Kidney (tissue), 14 donors: Measurements from ENCODE around the gene ALDH1A2. TPM values are rescaled to one million over a fixed set of nuclear protein-coding genes. Genes with fewer than 3 reads are reported as not detected.
"Not testable (repeated sequence)": the region's sequence is repeated elsewhere in the genome, so short reads cannot be mapped to it uniquely, and the experiment has no call there.

Experiments
- DNase-seq, 5 donors: peaks; one replicate each; pipeline ENCODE4 v3.0.0-alpha.2; 2013 to 2020
- FAIRE-seq: peaks from 2 replicates; lab custom pipeline; 2012; peaks lifted over from hg19 to GRCh38; lab: Jason Lieb, UNC
- H3K27ac ChIP-seq, 2 donors: one replicate each; pipeline ENCODE4 v1.7.0; 2013; ENCODE audit warnings: low read depth in 2 of 2, low read length in 2 of 2, inconsistent platforms in 1 of 2
- H3K27me3 ChIP-seq: one replicate; pipeline ENCODE4 v1.7.1; 2013; ENCODE audit warnings: low read length, inconsistent platforms; ENCODE audit not compliant: control insufficient read depth, insufficient read depth
- H3K36me3 ChIP-seq, 3 donors: one replicate each; pipeline versions ENCODE4 v1.7.0 to v1.7.1; 2013; ENCODE audit warnings: low read length in 3 of 3, control low read depth in 1 of 3, inconsistent platforms in 1 of 3; ENCODE audit not compliant: insufficient read depth in 3 of 3, control insufficient read depth in 2 of 3
- H3K4me1 ChIP-seq, 3 donors: one replicate each; pipeline versions ENCODE4 v1.7.0 to v1.7.1; 2013; ENCODE audit warnings: low read length in 3 of 3, inconsistent platforms in 1 of 3, low read depth in 1 of 3; ENCODE audit not compliant: control insufficient read depth in 2 of 3, insufficient read depth in 2 of 3
- H3K4me3 ChIP-seq, 3 donors: one replicate each; pipeline versions ENCODE4 v1.7.0 to v1.8.1; 2013; ENCODE audit warnings: low read length in 3 of 3, control low read depth in 1 of 3, inconsistent platforms in 1 of 3
- H3K9ac ChIP-seq, 3 donors: one replicate each; pipeline versions ENCODE4 v1.7.0 to v1.7.1; 2013; ENCODE audit warnings: low read length in 3 of 3, control low read depth in 1 of 3, inconsistent platforms in 1 of 3
- H3K9me3 ChIP-seq, 3 donors: one replicate each; pipeline versions ENCODE4 v1.7.0 to v1.7.1; 2013; ENCODE audit warnings: low read length in 3 of 3, control low read depth in 1 of 3, inconsistent platforms in 1 of 3; ENCODE audit not compliant: control insufficient read depth in 2 of 3, insufficient read depth in 1 of 3
- intact Hi-C: fragments of 100-400 bp; cut with DNase I; formaldehyde crosslinking; loops from one replicate; pipeline ENCODE4 v1.11.1; 2022
- polyA plus RNA-seq: library from polyadenylated mRNA; stranded (reverse); fragments of 350-450 nt; fragmentation: Illumina TruSeq; extraction: RNeasy Lipid Tissue Mini Kit (QIAGEN cat#74804); gene quantifications from one replicate; pipeline ENCODE4 v1.2.3, GENCODE V29; 2014; ENCODE audit warnings: low read depth, low replicate concordance; ENCODE audit not compliant: insufficient read depth
- total RNA-seq: library from RNA; stranded (reverse); fragmentation: NEBNext Ultra II Directional; extraction: Animal tissue kit (Norgen Biotek cat#: 25700); gene quantifications from one replicate; pipeline ENCODE4 v1.2.1, GENCODE V29; 2021
- TF ChIP-seq, protein P1 (sequence below): IDR thresholded peaks from 3 replicates; pipeline ENCODE4 v1.5.1; 2012; ENCODE audit warnings: mild to moderate bottlenecking, moderate library complexity, borderline replicate concordance; ENCODE audit not compliant: insufficient read depth; ENCODE audit errors: extremely low read depth
- donor health status: control.
- donor health status: control.
- donor health status: control.
- donor health status: control.
- donor health status: control.
- donor health status: DM: yes; HTN: yes; CAD: no.
- donor health status: Normal renal cell carcinoma (clear cell type).

Gene ALDH1A2
- total and polyA plus RNA-seq, 2 donors from 2014 or later = 24.4 to 113 TPM

DNA sequence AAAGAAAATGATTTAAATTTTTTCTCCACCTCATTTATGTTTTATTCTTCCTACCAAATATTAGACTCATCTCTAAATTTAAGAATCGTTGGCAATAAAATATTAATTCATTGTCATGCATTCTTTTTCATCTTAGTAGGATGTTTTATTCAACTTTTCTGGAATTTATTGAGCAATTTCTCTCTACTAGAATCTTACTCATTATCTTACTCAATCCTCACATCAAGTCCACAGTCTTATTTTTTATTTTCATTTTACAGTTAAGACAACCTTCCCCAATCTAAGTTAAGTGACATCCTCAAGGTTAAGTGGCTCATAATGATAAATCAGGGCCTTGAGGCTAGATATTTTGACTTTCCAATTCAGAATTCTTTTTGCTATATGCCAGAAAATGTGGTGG, 15.9 kb upstream of the ALDH1A2 start:
- intact Hi-C loops = no loop called here

DNA sequence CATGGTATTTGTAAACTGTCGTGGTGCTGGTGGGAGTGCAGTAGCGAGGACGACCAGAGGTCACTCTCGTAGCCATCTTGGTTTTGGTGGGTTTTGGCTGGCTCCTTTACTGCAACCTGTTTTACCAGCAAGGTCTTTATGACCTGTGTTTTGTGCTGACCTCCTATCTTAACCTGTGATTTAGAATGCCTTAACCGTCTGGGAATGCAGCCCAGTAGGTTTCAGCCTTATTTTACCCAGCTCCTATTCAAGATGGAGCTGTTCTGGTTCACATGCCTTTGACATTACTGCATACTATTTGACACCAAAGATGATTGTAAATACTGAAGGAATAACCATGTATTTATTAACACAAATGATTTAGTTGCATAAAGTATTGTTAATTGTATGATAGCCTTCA, 15.4 kb upstream of the ALDH1A2 start:
- H3K27me3 ChIP-seq, DNase-seq, H3K9ac ChIP-seq, H3K36me3 ChIP-seq, H3K9me3 ChIP-seq, H3K4me1 ChIP-seq, intact Hi-C loops, H3K4me3 ChIP-seq, H3K27ac ChIP-seq, FAIRE-seq: not testable (repeated sequence)

More for the DNA sequence above, 15.9 kb upstream of the ALDH1A2 start:
- TF ChIP-seq, protein P1, sequence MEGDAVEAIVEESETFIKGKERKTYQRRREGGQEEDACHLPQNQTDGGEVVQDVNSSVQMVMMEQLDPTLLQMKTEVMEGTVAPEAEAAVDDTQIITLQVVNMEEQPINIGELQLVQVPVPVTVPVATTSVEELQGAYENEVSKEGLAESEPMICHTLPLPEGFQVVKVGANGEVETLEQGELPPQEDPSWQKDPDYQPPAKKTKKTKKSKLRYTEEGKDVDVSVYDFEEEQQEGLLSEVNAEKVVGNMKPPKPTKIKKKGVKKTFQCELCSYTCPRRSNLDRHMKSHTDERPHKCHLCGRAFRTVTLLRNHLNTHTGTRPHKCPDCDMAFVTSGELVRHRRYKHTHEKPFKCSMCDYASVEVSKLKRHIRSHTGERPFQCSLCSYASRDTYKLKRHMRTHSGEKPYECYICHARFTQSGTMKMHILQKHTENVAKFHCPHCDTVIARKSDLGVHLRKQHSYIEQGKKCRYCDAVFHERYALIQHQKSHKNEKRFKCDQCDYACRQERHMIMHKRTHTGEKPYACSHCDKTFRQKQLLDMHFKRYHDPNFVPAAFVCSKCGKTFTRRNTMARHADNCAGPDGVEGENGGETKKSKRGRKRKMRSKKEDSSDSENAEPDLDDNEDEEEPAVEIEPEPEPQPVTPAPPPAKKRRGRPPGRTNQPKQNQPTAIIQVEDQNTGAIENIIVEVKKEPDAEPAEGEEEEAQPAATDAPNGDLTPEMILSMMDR = no peak
- no peak overlapping the region for H3K9ac ChIP-seq
- H3K36me3 ChIP-seq = no peaks in the 10 kb centered on the region
- no peaks in the 10 kb centered on the region for H3K27me3 ChIP-seq
- DNase-seq (no peak), FAIRE-seq (no peak)
- no peak overlapping the region for H3K4me3 ChIP-seq
- no peak overlapping the region for H3K27ac ChIP-seq
- H3K9me3 ChIP-seq = no peaks in the 10 kb centered on the region
- H3K4me1 ChIP-seq = no peaks in the 10 kb centered on the region

DNA sequence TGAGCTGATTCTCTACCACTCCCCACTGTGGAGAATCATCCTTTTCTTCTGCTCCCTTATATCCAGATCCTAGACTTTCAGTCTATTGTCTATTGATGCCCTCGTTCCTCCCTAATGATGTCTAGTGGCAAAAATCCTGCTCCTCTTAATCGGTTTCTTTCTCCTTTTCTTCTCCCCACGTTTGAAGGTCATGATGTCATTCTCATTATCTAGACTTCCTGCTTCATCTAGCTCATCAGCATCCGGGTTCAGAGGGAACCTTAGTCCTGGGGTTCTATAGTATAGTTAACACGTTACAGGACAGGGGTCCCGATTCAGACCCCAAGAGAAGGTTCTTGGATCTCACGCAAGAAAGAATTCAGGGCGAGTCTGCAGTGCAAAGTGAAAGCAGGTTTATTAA, 14.9 kb upstream of the ALDH1A2 start:
- intact Hi-C loops = no loop called here

DNA sequence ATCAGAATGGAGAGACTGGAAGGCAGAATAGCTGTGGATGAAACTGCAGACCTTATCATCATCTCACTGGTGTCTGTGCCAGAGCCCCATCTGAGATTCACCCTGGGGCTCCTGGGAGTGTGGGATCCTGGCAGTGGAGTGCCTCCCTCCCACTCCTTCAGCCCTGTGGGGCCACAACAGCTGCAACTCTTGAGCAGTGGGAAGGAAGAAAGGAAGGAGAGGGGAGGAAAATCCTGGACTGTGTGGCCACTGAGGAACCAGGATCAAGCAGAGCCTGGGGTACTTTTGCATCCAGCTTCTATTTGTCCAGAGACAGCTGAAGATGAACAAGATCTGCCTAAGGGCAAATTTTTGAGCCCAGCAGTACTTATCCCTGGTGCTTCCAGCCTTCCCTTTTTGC, 13.1 kb upstream of the ALDH1A2 start:
- Histone ChIP-seq H3K4me3 (no peak overlapping the region), H3K9me3 (no peaks in the 10 kb centered on the region), H3K27ac (no peak overlapping the region), H3K4me1 (no peaks in the 10 kb centered on the region), H3K36me3 (no peaks in the 10 kb centered on the region), H3K9ac (no peak overlapping the region), H3K27me3 (no peaks in the 10 kb centered on the region)
- intact Hi-C loops = loop anchor here (10.0 kb wide), 1 partner anchor 56 kb away; the partner anchor contains the start of gene AQP9
- peak in 1 of 5 donors; percentile 35 for DNase-seq
- TF ChIP-seq, protein P1 = no peak
- no peak for FAIRE-seq

More for the DNA sequence above, 14.9 kb upstream of the ALDH1A2 start:
- no peak overlapping the region for H3K4me3 ChIP-seq
- no peaks in the 10 kb centered on the region for H3K9me3 ChIP-seq
- TF ChIP-seq, protein P1 = no peak
- no peak overlapping the region for H3K27ac ChIP-seq
- DNase-seq = no peak
- no peaks in the 10 kb centered on the region for H3K27me3 ChIP-seq
- FAIRE-seq = no peak
- H3K4me1 ChIP-seq = no peaks in the 10 kb centered on the region
- no peak overlapping the region for H3K9ac ChIP-seq
- no peaks in the 10 kb centered on the region for H3K36me3 ChIP-seq
